ENCODE measurements around the gene NF2.

NF2 gene

GRCh38 chr22:29723766-29724165 lies 120.3 kb downstream of the NF2 start:
- no peak for DNase-seq (ENCODE audit: low spot score)

- DNase-seq (ENCODE audit: low spot score) = no peak
Measured at GRCh38 chr22:29724843-29725242, 121.4 kb downstream of the NF2 start.

- no peak for DNase-seq (ENCODE audit: low spot score)
Measured at GRCh38 chr22:29726106-29726505, 122.7 kb downstream of the NF2 start.

GRCh38 chr22:29726512-29727130 lies 123.2 kb downstream of the NF2 start:
- no peak for DNase-seq (ENCODE audit: low spot score)

GRCh38 chr22:29727131-29727523 lies 123.7 kb downstream of the NF2 start:
- no peak for DNase-seq (ENCODE audit: low spot score)

- no peak for DNase-seq (ENCODE audit: low spot score)
Measured at GRCh38 chr22:29729161-29729560, 125.7 kb downstream of the NF2 start.

GRCh38 chr22:29731058-29731850 lies 127.8 kb downstream of the NF2 start:
- DNase-seq (ENCODE audit: low spot score) = no peak

- no peak for DNase-seq (ENCODE audit: low spot score)
Measured at GRCh38 chr22:29732883-29733282, 129.4 kb downstream of the NF2 start.

- DNase-seq (ENCODE audit: low spot score) = no peak
Measured at GRCh38 chr22:29733362-29734201, 130.1 kb downstream of the NF2 start.

- DNase-seq (ENCODE audit: low spot score) = no peak
Measured at GRCh38 chr22:29734406-29734805, 131.0 kb downstream of the NF2 start.

GRCh38 chr22:29734838-29735237 lies 131.4 kb downstream of the NF2 start:
- no peak for DNase-seq (ENCODE audit: low spot score)

GRCh38 chr22:29735416-29735815 lies 132.0 kb downstream of the NF2 start:
- DNase-seq (ENCODE audit: low spot score) = no peak

GRCh38 chr22:29737251-29738117 lies 134.1 kb downstream of the NF2 start:
- no peak for DNase-seq (ENCODE audit: low spot score)

- DNase-seq (ENCODE audit: low spot score) = no peak
Measured at GRCh38 chr22:29738118-29738815, 134.8 kb downstream of the NF2 start.

GRCh38 chr22:29739346-29739875 lies 136.0 kb downstream of the NF2 start:
- DNase-seq (ENCODE audit: low spot score) = no peak

- no peak for DNase-seq (ENCODE audit: low spot score)
Measured at GRCh38 chr22:29740216-29740615, 136.8 kb downstream of the NF2 start.

- DNase-seq (ENCODE audit: low spot score) = no peak
Measured at GRCh38 chr22:29741926-29742325, 138.5 kb downstream of the NF2 start.

GRCh38 chr22:29742326-29742725 lies 138.9 kb downstream of the NF2 start:
- DNase-seq (ENCODE audit: low spot score) = no peak

- no peak for DNase-seq (ENCODE audit: low spot score)
Measured at GRCh38 chr22:29744902-29745301, 141.5 kb downstream of the NF2 start.

- DNase-seq (ENCODE audit: low spot score) = no peak
Measured at GRCh38 chr22:29747832-29748231, 144.4 kb downstream of the NF2 start.

Measured in left forelimb (tissue), 1 donor.